Right ventricle myocardium superior (tissue), 1 donor: ENCODE data around the gene PCBD2. TPM values are rescaled to one million over a fixed set of nuclear protein-coding genes. Genes with fewer than 3 reads are reported as not detected.
"Not testable (repeated sequence)": the region's sequence is repeated elsewhere in the genome, so short reads cannot be mapped to it uniquely, and the experiment has no call there.

Experiments used
- ATAC-seq: fragments of 200-7000 bp; cut with Tn5 transposase; one replicate; pipeline ENCODE4 v1.9.1; 2020; ENCODE audit warnings: mild to moderate bottlenecking; ENCODE audit not compliant: poor library complexity
- DNase-seq: peaks from one replicate; pipeline ENCODE4 v3.0.0-alpha.2; 2020
- intact Hi-C: fragments of 100-400 bp; cut with DNase I; formaldehyde crosslinking; loops from one replicate; pipeline ENCODE4 v1.11.2; 2022
- long read RNA-seq: library from polyadenylated mRNA; unstranded; transcript quantifications from one replicate; pipeline ENCODE4 v2.0.0, GENCODE V29; 2021
- total RNA-seq: library from RNA; stranded (reverse); fragmentation: NEBNext Ultra II Directional; extraction: Animal tissue kit (Norgen Biotek cat#: 25700); gene quantifications from one replicate; pipeline ENCODE4 v1.2.1, GENCODE V29; 2021
- donor health status: DM: no; HTN: yes; CAD: no; lungs with severe emphysema.

The PCBD2 gene
- total RNA-seq: 28.9 TPM
- long read RNA-seq, transcript PCBD2-201 (4 exons, 1,223 nt): major isoform, 67 of 80 reads
- long read RNA-seq, partial matches to known transcripts: 4 of 80 reads
- long read RNA-seq, other reads (novel, unspliced or antisense): 9 of 80 reads

DNA sequence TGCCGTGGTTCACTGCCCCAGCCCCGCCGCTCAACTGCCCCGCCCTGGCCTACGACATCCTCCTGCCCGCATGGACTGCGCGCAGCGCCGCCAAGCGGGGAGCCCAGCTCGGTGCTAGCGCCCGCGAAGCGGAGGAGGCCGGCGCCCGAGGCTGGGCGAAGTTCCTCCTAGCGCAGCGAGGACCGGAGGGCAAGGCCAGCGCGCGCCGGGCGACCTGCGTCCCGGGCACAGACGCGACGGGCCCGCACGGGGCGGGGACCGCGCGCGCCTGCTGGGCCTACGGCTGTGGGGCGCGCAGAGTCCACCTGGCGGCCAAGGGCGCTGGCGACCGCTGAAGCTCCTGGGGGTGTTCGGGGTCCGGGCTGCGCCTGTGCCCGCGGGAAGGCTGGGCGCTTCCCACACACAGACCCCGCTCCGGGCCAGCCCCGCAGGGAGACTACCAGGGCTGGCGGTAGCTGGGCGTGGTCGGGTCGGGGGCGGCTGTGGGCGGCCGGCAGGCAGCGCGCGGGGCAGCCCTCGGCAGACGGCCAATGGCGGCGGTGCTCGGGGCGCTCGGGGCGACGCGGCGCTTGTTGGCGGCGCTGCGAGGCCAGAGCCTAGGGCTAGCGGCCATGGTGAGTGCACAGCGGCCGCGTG is at the start of gene PCBD2:
TSS of gene PCBD2 (plus strand) at position 522 of the 636 bp plus-strand sequence. CDS start at position 531, 9 bp downstream.
- peak; percentile 95 for DNase-seq
- intact Hi-C loops: no loop called here
- peak; percentile 93 for ATAC-seq

DNA sequence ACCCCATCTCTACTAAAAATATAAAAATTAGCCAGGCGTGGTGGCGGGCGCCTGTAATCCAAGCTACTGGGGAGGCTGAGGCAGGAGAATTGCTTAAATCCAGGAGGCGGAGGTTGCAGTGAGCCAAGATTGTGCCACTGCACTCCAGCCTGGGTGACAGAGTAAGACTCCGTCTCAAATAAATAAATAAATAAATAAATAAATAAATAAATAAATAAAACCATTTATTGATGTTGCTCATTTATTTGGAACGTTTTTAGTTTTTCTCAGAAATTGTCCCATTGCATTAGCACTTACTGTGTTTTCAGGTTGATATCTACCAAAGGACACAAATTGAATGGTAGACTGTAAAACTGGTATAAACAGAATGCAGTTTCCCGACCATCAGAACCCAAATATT is 48.5 kb upstream of the PCBD2 start:
- intact Hi-C loops, ATAC-seq, DNase-seq: not testable (repeated sequence)

DNA sequence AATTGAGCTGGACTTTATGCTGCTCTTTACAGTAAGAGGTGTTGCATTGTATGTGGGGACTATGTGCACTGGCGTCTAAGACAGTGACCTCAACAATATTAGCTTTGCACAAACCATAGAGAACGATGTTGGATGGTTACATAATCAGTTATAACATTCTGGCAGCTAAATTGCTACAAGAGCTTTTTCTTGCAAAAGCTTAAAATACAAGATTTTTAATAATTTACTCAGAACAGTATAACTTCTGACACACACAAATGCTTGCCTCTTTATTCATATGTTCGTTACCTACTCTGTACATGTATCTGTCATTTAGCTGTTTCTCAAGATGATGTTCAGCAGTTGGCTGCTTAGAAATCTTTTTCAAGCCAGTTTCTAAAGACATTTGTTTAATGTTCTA is 47.5 kb upstream of the PCBD2 start:
- intact Hi-C loops: no loop called here
- no peak for ATAC-seq
- DNase-seq: no peak

- DNase-seq (no peak), ATAC-seq (no peak)
- intact Hi-C loops: no loop called here
These were observed 40.2 kb upstream of the PCBD2 start for GRCh38 chr5:134864707-134865106.

- DNase-seq (no peak), ATAC-seq (no peak)
- intact Hi-C loops: no loop called here
These were observed 31.4 kb upstream of the PCBD2 start for GRCh38 chr5:134873494-134873893.

DNA sequence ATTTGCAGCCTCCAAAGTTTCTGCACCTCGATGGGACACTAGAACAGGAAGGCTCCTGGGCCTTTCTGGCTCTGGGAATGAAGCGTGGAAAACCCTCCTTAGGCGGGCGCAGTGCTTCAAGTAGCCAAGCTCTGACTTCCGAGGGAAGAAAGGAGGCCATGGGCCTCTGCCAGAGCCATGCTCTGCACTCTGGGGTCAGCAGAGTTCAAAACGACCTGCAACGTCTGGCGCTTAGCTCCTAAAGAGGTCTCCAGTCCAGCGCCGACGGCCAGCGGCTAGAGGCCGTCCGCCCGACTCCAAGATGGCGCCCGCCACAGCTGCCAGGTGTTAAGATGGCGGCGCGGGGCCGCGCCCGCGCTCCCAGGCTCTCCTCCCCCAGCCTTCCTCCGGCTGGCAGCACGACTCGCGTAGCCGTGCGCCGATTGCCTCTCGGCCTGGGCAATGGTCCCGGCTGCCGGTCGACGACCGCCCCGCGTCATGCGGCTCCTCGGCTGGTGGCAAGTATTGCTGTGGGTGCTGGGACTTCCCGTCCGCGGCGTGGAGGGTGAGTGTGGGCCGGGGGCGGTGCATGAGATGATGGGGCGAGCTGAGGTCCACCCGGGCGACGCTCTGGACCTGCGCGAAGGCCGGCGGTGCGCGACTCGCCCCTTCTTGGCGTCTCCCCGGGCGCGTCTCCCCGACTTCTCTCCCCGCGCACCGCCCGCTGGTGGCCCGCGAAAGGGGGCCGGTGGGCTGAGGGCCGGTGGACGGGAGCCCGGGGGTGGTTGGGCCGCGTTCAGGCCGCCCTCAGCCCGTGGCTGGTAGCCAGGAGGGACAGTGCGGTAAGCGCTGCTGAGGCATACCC is 30.7 kb upstream of the PCBD2 start, which contains the start of gene TXNDC15:
TSS of gene TXNDC15 (plus strand) at position 385 of the 844 bp plus-strand sequence. CDS start at position 442, 57 bp downstream.
- intact Hi-C loops: no loop called here
- ATAC-seq (peak; percentile 98), DNase-seq (peak; percentile 95)

DNA sequence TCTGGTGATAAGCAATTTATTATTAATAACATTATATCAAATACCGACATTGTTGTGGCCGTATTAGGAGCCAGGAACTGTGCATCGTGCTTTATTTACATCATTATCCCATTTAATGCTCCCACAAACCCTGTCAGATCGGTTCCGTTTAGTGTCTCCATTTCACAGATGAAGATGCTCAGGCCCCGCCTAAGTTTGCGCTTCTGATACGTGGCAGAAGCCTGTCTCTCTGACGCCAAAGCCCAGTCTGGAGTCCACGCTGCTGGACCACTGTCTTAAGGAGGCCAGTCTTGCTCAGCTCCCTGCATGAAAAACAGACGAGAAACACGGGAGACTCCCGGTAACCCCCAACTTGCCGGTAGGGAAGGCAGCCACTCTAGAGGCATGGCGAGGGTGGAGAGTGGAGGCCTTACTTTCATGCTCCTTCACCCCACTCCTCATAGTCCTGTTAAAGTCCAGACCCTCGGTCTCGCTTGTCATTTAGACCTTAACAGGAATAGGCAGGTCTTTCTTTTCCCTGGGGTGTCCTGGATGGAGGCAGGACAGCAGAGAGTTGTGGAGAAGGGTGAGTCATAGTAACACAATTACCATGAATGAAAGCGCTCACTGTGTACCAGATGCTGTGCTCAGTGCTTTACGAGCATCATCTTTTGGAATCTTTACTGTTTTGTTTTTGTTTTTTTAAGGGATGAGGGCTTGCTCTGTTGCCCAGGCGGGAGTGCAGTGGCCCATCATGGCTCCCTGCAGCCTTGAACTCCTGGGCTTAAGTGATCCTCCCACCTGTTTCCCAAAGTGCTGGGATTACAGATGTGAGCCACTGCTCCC is 29.9 kb upstream of the PCBD2 start:
- peak; percentile 74 for DNase-seq
- peak; percentile 69 for ATAC-seq
- intact Hi-C loops: no loop called here

- intact Hi-C loops: no loop called here
- DNase-seq (no peak), ATAC-seq (no peak)
These were observed 27.8 kb upstream of the PCBD2 start for GRCh38 chr5:134877159-134877558.

DNA sequence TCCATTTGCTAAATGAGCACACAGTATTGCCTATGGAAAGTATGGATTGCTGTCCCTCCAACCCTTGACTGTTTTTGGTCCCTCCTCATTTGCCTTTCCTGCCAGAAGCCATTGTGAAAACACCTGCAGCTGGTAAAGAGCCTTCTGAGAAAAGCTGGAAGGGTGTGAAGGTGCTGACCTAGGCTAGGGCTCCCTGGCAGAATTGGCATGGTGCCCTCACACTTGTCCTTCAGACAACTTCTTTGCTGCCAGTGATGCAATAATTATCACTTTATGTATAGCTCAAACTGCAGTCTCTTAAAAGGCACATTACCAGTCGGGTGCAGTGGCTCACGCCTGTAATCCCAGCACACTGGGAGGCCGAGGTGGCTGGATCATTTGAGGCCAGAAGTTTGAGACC is 26.5 kb upstream of the PCBD2 start:
- no peak for DNase-seq
- no peak for ATAC-seq
- intact Hi-C loops: no loop called here

GRCh38 chr5:134879456-134879855 is 25.5 kb upstream of the PCBD2 start:
- intact Hi-C loops: no loop called here
- no peak for DNase-seq
- no peak for ATAC-seq

GRCh38 chr5:134880937-134881336 is 24.0 kb upstream of the PCBD2 start:
- DNase-seq, ATAC-seq, intact Hi-C loops: not testable (repeated sequence)

DNA sequence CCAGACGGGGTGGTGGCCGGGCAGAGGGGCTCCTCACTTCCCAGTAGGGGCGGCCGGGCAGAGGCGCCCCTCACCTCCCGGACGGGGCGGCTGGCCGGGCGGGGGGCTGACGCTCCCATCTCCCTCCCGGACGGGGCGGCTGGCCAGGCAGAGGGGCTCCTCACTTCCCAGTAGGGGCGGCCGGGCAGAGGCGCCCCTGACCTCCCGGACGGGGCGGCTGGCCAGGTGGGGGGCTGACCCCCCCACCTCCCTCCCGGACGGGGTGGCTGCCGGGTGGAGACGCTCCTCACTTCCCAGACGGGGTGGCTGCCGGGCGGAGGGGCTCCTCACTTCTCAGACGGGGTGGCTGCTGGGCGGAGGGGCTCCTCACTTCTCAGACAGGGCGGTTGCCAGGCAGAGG is 23.2 kb upstream of the PCBD2 start:
- ATAC-seq, DNase-seq, intact Hi-C loops: not testable (repeated sequence)

GRCh38 chr5:134887593-134888159 is 17.3 kb upstream of the PCBD2 start:
- no peak for ATAC-seq
- intact Hi-C loops: no loop called here
- no peak for DNase-seq

- ATAC-seq: no peak
- intact Hi-C loops: no loop called here
- no peak for DNase-seq
These were observed 15.6 kb upstream of the PCBD2 start for GRCh38 chr5:134889335-134889734.

DNA sequence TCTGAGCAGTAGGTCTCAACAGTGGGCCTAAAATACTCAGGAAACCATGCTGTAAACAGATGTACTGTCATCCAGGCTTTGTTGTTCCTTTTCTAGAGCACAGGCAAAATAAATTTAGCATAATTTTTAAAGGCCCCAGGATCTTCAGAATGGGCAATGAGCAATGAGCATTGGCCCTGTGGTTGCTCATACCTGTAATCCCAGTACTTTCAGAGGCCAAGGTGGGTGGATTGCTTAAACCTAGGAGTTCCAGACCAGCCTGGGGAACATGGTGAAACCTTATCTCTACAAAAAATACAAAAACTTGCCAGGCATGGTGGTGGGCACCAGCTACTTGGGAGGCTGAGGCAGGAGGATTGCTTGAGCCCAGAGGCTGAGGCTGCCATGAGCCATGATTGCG is 13.5 kb upstream of the PCBD2 start:
- ATAC-seq: no peak
- intact Hi-C loops: no loop called here
- DNase-seq: no peak

DNA sequence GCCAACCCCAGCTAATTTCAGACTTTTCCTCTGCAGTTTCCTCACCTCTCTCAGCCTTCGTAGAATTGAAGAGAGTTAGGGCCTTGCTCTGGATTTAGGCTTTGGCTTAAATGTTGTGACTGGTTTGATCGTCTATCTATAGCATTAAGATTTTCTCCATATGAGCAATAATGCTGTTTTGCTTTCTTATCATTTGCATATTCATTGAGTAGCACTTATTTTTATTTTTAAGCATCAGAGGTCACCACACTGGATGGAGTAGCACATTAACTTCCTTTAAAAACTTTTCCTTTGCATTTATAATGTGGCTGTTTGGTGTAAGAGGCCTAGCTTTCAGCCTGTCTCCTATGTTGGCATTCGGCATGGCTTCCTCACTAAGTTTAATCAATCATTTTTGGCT is 12.6 kb upstream of the PCBD2 start:
- no peak for ATAC-seq
- intact Hi-C loops: no loop called here
- DNase-seq: no peak

- no peak for ATAC-seq
- intact Hi-C loops: no loop called here
- DNase-seq: no peak
These were observed 12.0 kb upstream of the PCBD2 start for GRCh38 chr5:134892926-134893325.

GRCh38 chr5:134893748-134894505 is 11.0 kb upstream of the PCBD2 start:
- ATAC-seq (no peak), DNase-seq (no peak)
- intact Hi-C loops: no loop called here
